GM12872 (cell line): ENCODE measurements around the gene SLC35B2.

ENCODE experiments used
- CTCF ChIP-seq: IDR thresholded peaks from 3 replicates; pipeline ENCODE4 v1.5.1; 2011; ENCODE audit warnings: low read depth, mild to moderate bottlenecking, low read length, moderate library complexity; ENCODE audit not compliant: insufficient read depth

The SLC35B2 gene

GRCh38 chr6:44233567-44234100, 23.7 kb downstream of the SLC35B2 start:
- TF ChIP-seq CTCF = no peak

- TF ChIP-seq CTCF = no peak
These were observed 24.4 kb downstream of the SLC35B2 start for GRCh38 chr6:44232676-44233566.

GRCh38 chr6:44230034-44230675, 27.2 kb downstream of the SLC35B2 start:
- no peak for TF ChIP-seq CTCF

- no peak for TF ChIP-seq CTCF
These were observed 27.8 kb downstream of the SLC35B2 start for GRCh38 chr6:44229376-44230033.

GRCh38 chr6:44228836-44229235, 28.5 kb downstream of the SLC35B2 start:
- TF ChIP-seq CTCF = no peak

GRCh38 chr6:44228433-44228832, 28.9 kb downstream of the SLC35B2 start:
- no peak for TF ChIP-seq CTCF

GRCh38 chr6:44228031-44228430, 29.3 kb downstream of the SLC35B2 start:
- no peak for TF ChIP-seq CTCF
